ENCODE measurements around the gene ITPKB.

The ITPKB gene

DNA sequence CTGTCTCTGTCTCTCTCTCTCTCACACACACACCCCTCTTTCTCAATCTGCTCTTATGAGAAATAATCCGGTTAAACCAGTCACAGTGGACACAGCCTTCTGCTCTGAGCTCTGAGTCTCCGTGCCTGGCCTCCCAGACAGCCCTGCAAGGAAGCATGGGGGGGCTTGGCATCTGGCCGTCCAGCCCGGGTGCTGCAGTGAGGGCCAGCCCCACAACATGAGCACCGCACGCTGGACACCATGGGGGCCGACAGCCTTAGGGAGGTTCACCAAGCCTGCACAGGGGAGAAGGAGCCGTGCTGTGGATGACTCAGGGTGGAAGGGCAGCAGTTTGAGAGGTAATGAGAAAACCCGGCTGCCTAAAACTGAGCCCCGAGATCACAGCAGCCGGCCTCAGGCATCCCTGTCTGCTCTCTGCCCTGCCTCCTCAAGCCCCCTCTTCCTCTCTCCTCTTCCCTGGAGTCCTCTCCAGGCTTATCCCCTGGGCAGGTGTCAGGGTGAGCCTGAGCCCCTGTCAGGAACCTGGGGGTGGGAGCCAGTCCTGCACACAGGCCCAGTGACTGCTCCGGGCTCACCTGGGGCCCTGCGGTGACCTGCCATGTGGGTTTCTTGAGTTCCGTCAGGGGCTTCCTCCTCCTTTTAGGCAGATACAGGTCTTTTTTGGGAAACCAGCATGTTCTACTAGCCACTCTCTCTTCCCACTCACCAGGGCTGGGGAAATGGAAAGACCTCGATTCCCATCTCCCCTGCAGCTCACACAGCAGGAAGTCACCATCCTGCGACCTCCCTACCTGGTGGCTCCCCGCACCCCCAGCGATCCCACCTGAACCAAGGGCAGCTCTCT is 92.8 kb downstream of the ITPKB start:
- no peak for DNase-seq
- TF ChIP-seq, protein P1, sequence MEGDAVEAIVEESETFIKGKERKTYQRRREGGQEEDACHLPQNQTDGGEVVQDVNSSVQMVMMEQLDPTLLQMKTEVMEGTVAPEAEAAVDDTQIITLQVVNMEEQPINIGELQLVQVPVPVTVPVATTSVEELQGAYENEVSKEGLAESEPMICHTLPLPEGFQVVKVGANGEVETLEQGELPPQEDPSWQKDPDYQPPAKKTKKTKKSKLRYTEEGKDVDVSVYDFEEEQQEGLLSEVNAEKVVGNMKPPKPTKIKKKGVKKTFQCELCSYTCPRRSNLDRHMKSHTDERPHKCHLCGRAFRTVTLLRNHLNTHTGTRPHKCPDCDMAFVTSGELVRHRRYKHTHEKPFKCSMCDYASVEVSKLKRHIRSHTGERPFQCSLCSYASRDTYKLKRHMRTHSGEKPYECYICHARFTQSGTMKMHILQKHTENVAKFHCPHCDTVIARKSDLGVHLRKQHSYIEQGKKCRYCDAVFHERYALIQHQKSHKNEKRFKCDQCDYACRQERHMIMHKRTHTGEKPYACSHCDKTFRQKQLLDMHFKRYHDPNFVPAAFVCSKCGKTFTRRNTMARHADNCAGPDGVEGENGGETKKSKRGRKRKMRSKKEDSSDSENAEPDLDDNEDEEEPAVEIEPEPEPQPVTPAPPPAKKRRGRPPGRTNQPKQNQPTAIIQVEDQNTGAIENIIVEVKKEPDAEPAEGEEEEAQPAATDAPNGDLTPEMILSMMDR (IDR thresholded peaks at IDR 0.05; ENCODE audit: low read length), result no peak
- TF ChIP-seq EZH2phosphoT487 (IDR thresholded peaks at IDR 0.05; ENCODE audit: low read length), result no peak
- TF ChIP-seq EZH2 (optimal IDR thresholded peaks at IDR 0.05; ENCODE audit: low read depth, low read length), result no peak
- H3K4me1 ChIP-seq (ENCODE audit: low read length), result no peaks in the 10 kb centered on the region

DNA sequence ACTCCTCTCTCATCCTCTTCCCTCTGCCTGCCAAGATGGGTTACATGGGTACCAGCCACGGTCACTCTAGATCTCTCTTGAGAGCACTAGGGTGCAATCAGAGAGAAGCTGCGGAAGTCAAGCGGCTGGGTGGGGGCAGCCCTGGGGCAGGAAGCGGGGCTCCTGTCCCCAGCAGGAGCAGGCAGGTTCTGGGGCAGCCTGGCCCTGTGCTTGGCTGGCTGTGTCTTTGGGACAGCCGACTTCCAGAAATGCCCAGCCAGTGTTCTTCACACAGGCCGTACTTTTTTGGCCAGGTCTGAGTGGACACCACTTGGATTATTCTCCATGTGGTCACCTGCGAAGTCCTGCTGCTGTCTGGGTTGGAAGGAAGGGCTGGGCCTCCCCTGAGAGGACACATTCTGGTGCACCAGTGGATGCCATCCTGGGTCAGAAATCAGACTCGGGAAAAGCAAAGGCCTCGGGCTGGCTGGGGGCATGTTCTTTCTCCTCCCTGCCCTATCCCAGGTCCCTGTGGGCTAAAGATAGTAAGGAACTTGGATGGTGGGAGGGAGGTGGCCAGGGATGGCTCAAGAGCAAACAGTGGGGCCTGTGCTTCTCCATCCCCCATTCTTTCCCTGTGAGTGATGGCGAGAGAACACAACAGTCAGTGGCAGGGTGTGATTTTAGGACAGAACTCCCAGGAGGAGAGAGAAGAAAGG is 93.7 kb downstream of the ITPKB start:
- H3K27ac ChIP-seq (ENCODE audit: low read length), result no peak overlapping the region
- no peaks in the 10 kb centered on the region for H3F3A ChIP-seq (ENCODE audit: insufficient read depth, low read length)
- no peaks in the 10 kb centered on the region for H3K27me3 ChIP-seq (replicated peaks; ENCODE audit: insufficient read depth, low read length)
- no peaks in the 10 kb centered on the region for H4K20me1 ChIP-seq (ENCODE audit: insufficient read depth, low read length)
- H3K4me1 ChIP-seq (ENCODE audit: low read length), result no peaks in the 10 kb centered on the region
- no peak for DNase-seq
- H3K9me3 ChIP-seq (replicated peaks; ENCODE audit: insufficient read depth, low read length), result no peaks in the 10 kb centered on the region
- no peak overlapping the region for H3K9ac ChIP-seq (ENCODE audit: low read length)
- H3K4me2 ChIP-seq (ENCODE audit: low read depth, low read length), result no peak overlapping the region
- H3K4me3 ChIP-seq (ENCODE audit: low read length), result no peak overlapping the region
- peaks cover 11% of the 10 kb centered on the region for H3K79me2 ChIP-seq (ENCODE audit: low read length)
- H3K9me2 ChIP-seq (replicated peaks; ENCODE audit: insufficient read depth, low read length), result no peaks in the 10 kb centered on the region
- TF ChIP-seq EZH2 (optimal IDR thresholded peaks at IDR 0.05; ENCODE audit: low read depth, low read length) (no peak), EZH2phosphoT487 (IDR thresholded peaks at IDR 0.05; ENCODE audit: low read length) (no peak)
- TF ChIP-seq, protein P1 (IDR thresholded peaks at IDR 0.05; ENCODE audit: low read length), result no peak
- H3K36me3 ChIP-seq (replicated peaks; ENCODE audit: insufficient read depth, low read length), result no peaks in the 10 kb centered on the region; the same call in 1 of the 2 replicates
- H2AFZ ChIP-seq (ENCODE audit: low read length), result no peak overlapping the region

More for the DNA sequence above, 92.8 kb downstream of the ITPKB start:
- no peaks in the 10 kb centered on the region for H3K9me2 ChIP-seq (replicated peaks; ENCODE audit: insufficient read depth, low read length)
- H3K27me3 ChIP-seq (replicated peaks; ENCODE audit: insufficient read depth, low read length), result no peaks in the 10 kb centered on the region
- H3K4me3 ChIP-seq (ENCODE audit: low read length), result no peak overlapping the region
- H3K36me3 ChIP-seq (replicated peaks; ENCODE audit: insufficient read depth, low read length), result no peaks in the 10 kb centered on the region; the same call in 1 of the 2 replicates
- no peaks in the 10 kb centered on the region for H4K20me1 ChIP-seq (ENCODE audit: insufficient read depth, low read length)
- H3K79me2 ChIP-seq (ENCODE audit: low read length), result peaks cover 11% of the 10 kb centered on the region
- H2AFZ ChIP-seq (ENCODE audit: low read length), result no peak overlapping the region
- no peaks in the 10 kb centered on the region for H3K9me3 ChIP-seq (replicated peaks; ENCODE audit: insufficient read depth, low read length)
- no peak overlapping the region for H3K4me2 ChIP-seq (ENCODE audit: low read depth, low read length)
- H3K27ac ChIP-seq (ENCODE audit: low read length), result no peak overlapping the region
- H3F3A ChIP-seq (ENCODE audit: insufficient read depth, low read length), result no peaks in the 10 kb centered on the region
- no peak overlapping the region for H3K9ac ChIP-seq (ENCODE audit: low read length)

DNA sequence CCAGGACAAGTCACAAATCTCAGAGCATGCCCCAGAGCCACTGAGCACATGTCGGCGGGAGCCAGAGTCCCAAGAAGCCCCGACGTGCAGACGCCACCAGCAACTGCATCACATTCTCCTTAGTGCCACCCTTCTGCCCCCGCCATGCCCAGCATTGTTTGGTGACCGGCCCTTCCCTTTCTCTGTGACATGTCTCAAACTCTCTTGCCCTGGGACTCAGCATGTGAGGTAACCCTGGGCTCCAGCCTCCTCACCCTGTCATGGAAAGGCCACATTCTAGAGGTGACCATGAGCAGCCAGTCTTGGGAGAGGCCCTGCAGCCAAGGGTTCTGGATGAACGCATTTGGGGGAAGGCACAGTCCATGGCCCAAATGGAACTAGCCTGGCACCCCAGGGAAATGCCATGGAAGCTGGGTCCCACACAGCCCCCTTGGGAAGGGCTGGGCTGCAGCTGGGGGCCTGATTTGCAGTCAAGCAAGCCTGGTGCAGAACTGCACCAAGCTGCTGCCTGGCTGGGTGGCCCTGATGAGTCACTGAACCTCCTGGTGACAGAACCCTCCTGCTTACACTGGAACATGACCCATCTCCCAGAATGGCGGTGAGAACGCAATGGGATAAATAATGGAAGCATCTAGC is 94.4 kb downstream of the ITPKB start:
- TF ChIP-seq EZH2 (optimal IDR thresholded peaks at IDR 0.05; ENCODE audit: low read depth, low read length) (no peak), EZH2phosphoT487 (IDR thresholded peaks at IDR 0.05; ENCODE audit: low read length) (no peak)
- TF ChIP-seq, protein P1 (IDR thresholded peaks at IDR 0.05; ENCODE audit: low read length), result no peak
- no peak overlapping the region for H3K9ac ChIP-seq (ENCODE audit: low read length)
- no peaks in the 10 kb centered on the region for H4K20me1 ChIP-seq (ENCODE audit: insufficient read depth, low read length)
- DNase-seq, result no peak
- H3K79me2 ChIP-seq (ENCODE audit: low read length), result peaks cover 11% of the 10 kb centered on the region; the same call in 1 of the 2 replicates
- H3K4me3 ChIP-seq (ENCODE audit: low read length), result no peak overlapping the region
- no peaks in the 10 kb centered on the region for H3K27me3 ChIP-seq (replicated peaks; ENCODE audit: insufficient read depth, low read length)
- no peaks in the 10 kb centered on the region; the same call in 1 of the 2 replicates for H3K36me3 ChIP-seq (replicated peaks; ENCODE audit: insufficient read depth, low read length)
- H3K9me3 ChIP-seq (replicated peaks; ENCODE audit: insufficient read depth, low read length), result no peaks in the 10 kb centered on the region
- H3K4me2 ChIP-seq (ENCODE audit: low read depth, low read length), result no peak overlapping the region
- no peaks in the 10 kb centered on the region for H3K4me1 ChIP-seq (ENCODE audit: low read length)
- no peaks in the 10 kb centered on the region for H3F3A ChIP-seq (ENCODE audit: insufficient read depth, low read length)
- no peak overlapping the region for H2AFZ ChIP-seq (ENCODE audit: low read length)
- no peaks in the 10 kb centered on the region for H3K9me2 ChIP-seq (replicated peaks; ENCODE audit: insufficient read depth, low read length)
- H3K27ac ChIP-seq (ENCODE audit: low read length), result no peak overlapping the region

Data from MM.1S (cell line).